Measurements from ENCODE around the gene KNCN.

KNCN gene

DNA sequence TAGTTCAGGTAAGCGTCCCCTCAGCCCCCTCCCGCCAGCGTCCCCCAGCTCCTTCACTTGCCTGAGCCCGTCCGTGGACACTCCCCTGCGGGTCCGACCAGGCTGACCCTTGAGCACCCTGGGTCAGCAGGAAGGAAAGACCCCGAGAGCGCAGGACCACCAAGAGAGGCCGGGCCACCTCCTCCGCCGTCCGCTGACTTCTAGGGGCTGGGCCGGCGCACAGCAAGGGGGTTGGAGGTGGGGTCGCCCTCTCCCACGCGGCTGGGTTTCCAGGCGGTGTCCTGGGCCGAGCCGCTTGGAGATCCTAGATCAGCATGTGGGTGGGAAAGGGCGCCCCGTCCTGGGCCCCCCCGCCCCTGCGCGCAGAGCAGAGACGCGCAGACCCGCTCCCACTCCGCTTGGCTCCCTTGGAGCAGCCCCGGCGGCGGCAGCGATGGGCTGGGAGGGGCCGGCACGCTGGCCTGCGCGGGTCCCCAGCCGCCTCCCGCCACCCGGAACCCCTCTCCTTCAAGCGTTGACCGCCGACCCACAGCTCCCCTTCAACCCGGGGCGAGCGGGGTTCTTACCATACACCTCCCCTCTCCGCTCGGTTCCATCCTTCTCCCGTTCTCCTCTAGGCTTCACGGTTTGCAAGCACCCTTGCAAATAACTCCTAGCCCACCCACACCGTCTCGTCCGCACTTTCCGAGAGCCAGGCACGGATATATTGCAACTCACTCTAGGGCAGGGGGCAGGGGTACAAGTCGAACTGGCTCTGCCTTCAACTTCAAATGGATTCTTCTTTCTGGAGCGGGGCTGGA, 7.5 kb downstream of the KNCN start (continued):
- TF ChIP-seq ZNF501 (tag by site-specific recombination; IDR thresholded peaks at IDR 0.05) = no peak
- no peak for TF ChIP-seq TCF7L2 (IDR thresholded peaks at IDR 0.05; ENCODE audit: borderline replicate concordance, low read depth, low read length)

GRCh38 chr1:46543382-46543760, 8.1 kb downstream of the KNCN start:
- ChIA-PET POLR2A (no interaction called here), CTCF (interaction anchor here (0.7 to 1.4 kb wide), 2 partner anchors 15 to 40 kb away, joined by 3 to 4 read pairs; no protein-coding TSS in a partner anchor)
- H3K36me3 ChIP-seq (ENCODE audit: control insufficient read depth in 2 of 2, insufficient read depth in 1 of 2, low read length in 2 of 2) = no peaks in the 10 kb centered on the region
- H3K27ac ChIP-seq (ENCODE audit: extremely low read depth, low read depth, low read length) = no peak overlapping the region
- TF ChIP-seq PRDM1 (tag by site-specific recombination; IDR thresholded peaks at IDR 0.05) = no peak
- no peak for TF ChIP-seq ZNF211 (tag by site-specific recombination; IDR thresholded peaks at IDR 0.05; ENCODE audit: low read depth)
- no peak for TF ChIP-seq ZNF366 (tag by site-specific recombination; conservative IDR thresholded peaks at IDR 0.05)
- no peak for TF ChIP-seq ZNF530 (tag by site-specific recombination; IDR thresholded peaks at IDR 0.05; ENCODE audit: low read depth)
- no peak for TF ChIP-seq ZNF19 (tag by site-specific recombination; IDR thresholded peaks at IDR 0.05; ENCODE audit: low read depth)
- no peaks in the 10 kb centered on the region for H3K4me1 ChIP-seq (ENCODE audit: control insufficient read depth, insufficient read depth, low read length)
- no peak overlapping the region for H3K4me3 ChIP-seq (ENCODE audit: low read depth, low read length)
- H3K9me3 ChIP-seq (ENCODE audit: control insufficient read depth, insufficient read depth, low read depth, low read length) = no peaks in the 10 kb centered on the region

DNA sequence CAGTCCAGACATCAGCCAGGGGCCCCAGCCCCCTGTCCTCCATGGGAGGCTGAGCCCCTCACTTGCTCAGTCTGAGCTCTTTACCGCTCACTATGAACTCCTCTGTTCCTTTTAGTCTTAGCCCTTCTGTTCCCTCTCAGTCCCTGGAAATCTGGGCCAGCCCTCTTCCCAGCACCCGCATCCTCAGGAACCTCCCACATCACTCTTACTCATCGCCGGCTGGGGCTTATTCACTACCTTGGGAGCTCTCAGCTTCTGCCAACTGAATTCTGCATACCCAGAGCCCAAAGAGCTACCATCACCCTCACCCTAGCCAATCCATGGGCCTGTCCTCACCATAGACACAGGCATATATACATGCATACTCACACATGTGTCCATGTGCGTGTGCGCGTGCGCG, 11.5 kb downstream of the KNCN start:
- POLR2A ChIA-PET = no interaction called here
- TF ChIP-seq ZNF768 (tag by site-specific recombination; IDR thresholded peaks at IDR 0.05) (no peak), SP3 (tag by site-specific recombination; IDR thresholded peaks at IDR 0.05) (no peak), ZNF837 (tag by site-specific recombination; IDR thresholded peaks at IDR 0.05) (no peak), ZNF785 (tag by site-specific recombination; IDR thresholded peaks at IDR 0.05) (no peak), ZNF830 (tag by site-specific recombination; IDR thresholded peaks at IDR 0.05; ENCODE audit: low read depth) (no peak)
- CTCF ChIA-PET = interaction anchor here (0.5 to 15.0 kb wide), 8 partner anchors 7 to 137 kb away, joined by 3 to 418 read pairs (median 8); partner anchors contain the start of gene DMBX1

GRCh38 chr1:46538147-46538546, 13.3 kb downstream of the KNCN start:
- Histone ChIP-seq H3K4me3 (ENCODE audit: low read depth, low read length) (no peak overlapping the region), H3K27ac (ENCODE audit: extremely low read depth, low read depth, low read length) (no peak overlapping the region), H3K9me3 (ENCODE audit: control insufficient read depth, insufficient read depth, low read depth, low read length) (no peaks in the 10 kb centered on the region), H3K4me1 (ENCODE audit: control insufficient read depth, insufficient read depth, low read length) (no peaks in the 10 kb centered on the region), H3K36me3 (ENCODE audit: control insufficient read depth in 2 of 2, insufficient read depth in 1 of 2, low read length in 2 of 2) (no peaks in the 10 kb centered on the region)
- CTCF ChIA-PET = interaction anchor here (1.0 to 15.0 kb wide), 5 partner anchors 9 to 89 kb away, joined by 3 to 418 read pairs (median 64); partner anchors contain the start of gene DMBX1
- POLR2A ChIA-PET = interaction anchor here (1.3 kb wide), 1 partner anchor 181 kb away, joined by 4 read pairs; the partner anchor contains the start of gene EFCAB14
- TF ChIP-seq HOXD13 (CRISPR knock-in tag; IDR thresholded peaks at IDR 0.05; ENCODE audit: borderline replicate concordance) (no peak), TRIM28 (IDR thresholded peaks at IDR 0.05; ENCODE audit: borderline replicate concordance, low read length) (no peak), ZNF621 (tag by site-specific recombination; IDR thresholded peaks at IDR 0.05) (no peak), ZNF639 (tag by site-specific recombination; IDR thresholded peaks at IDR 0.05) (no peak), ZNF266 (tag by site-specific recombination; IDR thresholded peaks at IDR 0.05; ENCODE audit: low read depth) (no peak), PRDM1 (tag by site-specific recombination; IDR thresholded peaks at IDR 0.05) (no peak), HIC1 (tag by site-specific recombination; IDR thresholded peaks at IDR 0.05) (no peak), ZNF843 (tag by site-specific recombination; IDR thresholded peaks at IDR 0.05) (no peak), ZNF23 (tag by site-specific recombination; IDR thresholded peaks at IDR 0.05; ENCODE audit: borderline replicate concordance) (no peak), ZBTB6 (tag by site-specific recombination; IDR thresholded peaks at IDR 0.05) (no peak)
- TF ChIP-seq, protein P1, sequence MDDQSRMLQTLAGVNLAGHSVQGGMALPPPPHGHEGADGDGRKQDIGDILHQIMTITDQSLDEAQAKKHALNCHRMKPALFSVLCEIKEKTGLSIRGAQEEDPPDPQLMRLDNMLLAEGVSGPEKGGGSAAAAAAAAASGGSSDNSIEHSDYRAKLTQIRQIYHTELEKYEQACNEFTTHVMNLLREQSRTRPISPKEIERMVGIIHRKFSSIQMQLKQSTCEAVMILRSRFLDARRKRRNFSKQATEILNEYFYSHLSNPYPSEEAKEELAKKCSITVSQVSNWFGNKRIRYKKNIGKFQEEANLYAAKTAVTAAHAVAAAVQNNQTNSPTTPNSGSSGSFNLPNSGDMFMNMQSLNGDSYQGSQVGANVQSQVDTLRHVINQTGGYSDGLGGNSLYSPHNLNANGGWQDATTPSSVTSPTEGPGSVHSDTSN (CRISPR knock-in tag; IDR thresholded peaks at IDR 0.05) = no peak
- TF ChIP-seq, protein P2, sequence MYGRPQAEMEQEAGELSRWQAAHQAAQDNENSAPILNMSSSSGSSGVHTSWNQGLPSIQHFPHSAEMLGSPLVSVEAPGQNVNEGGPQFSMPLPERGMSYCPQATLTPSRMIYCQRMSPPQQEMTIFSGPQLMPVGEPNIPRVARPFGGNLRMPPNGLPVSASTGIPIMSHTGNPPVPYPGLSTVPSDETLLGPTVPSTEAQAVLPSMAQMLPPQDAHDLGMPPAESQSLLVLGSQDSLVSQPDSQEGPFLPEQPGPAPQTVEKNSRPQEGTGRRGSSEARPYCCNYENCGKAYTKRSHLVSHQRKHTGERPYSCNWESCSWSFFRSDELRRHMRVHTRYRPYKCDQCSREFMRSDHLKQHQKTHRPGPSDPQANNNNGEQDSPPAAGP (tag by site-specific recombination; IDR thresholded peaks at IDR 0.05) = no peak

More for the DNA sequence above, 11.5 kb downstream of the KNCN start:
- no peak overlapping the region for H3K27ac ChIP-seq (ENCODE audit: extremely low read depth, low read depth, low read length)
- no peaks in the 10 kb centered on the region for H3K36me3 ChIP-seq (ENCODE audit: control insufficient read depth in 2 of 2, insufficient read depth in 1 of 2, low read length in 2 of 2)
- no peaks in the 10 kb centered on the region for H3K9me3 ChIP-seq (ENCODE audit: control insufficient read depth, insufficient read depth, low read depth, low read length)
- no peak overlapping the region for H3K4me3 ChIP-seq (ENCODE audit: low read depth, low read length)
- no peaks in the 10 kb centered on the region for H3K4me1 ChIP-seq (ENCODE audit: control insufficient read depth, insufficient read depth, low read length)

All from HEK293 (cell line).